HUDEP-2 (cell line): ENCODE measurements around the gene KRTAP6-3.

Experiments used
- DNase-seq, 76 experiments: peaks; one replicate each; lab custom pipeline; 2025; ENCODE audit not compliant: unreplicated experiment in 76 of 76; lab: John Stamatoyannopoulos, UW

Gene KRTAP6-3

GRCh38 chr21:30592140-30592539 is at the start of gene KRTAP6-3:
KRTAP6-3 (plus strand) TSS chr21:30592440; CDS start chr21:30592446, 6 bp downstream.
- DNase-seq: no peak

GRCh38 chr21:30552782-30553181 is 39.5 kb upstream of the KRTAP6-3 start:
- no peak for DNase-seq

GRCh38 chr21:30555095-30555494 is 37.1 kb upstream of the KRTAP6-3 start:
- DNase-seq: no peak

GRCh38 chr21:30561264-30561895 is 30.9 kb upstream of the KRTAP6-3 start, which contains the start of gene KRTAP19-7:
KRTAP19-7 (minus strand) TSS chr21:30561314; CDS start chr21:30561289, 25 bp downstream.
- DNase-seq: no peak

- DNase-seq: no peak
These were observed 30.3 kb upstream of the KRTAP6-3 start for GRCh38 chr21:30561957-30562356.

- DNase-seq: no peak
These were observed 29.2 kb upstream of the KRTAP6-3 start for GRCh38 chr21:30563072-30563471.

- DNase-seq: no peak
These were observed 28.6 kb upstream of the KRTAP6-3 start for GRCh38 chr21:30563630-30564029.

- DNase-seq: no peak
These were observed 24.6 kb upstream of the KRTAP6-3 start for GRCh38 chr21:30567617-30568016.

- no peak for DNase-seq
These were observed 14.5 kb upstream of the KRTAP6-3 start for GRCh38 chr21:30577766-30578165.

- no peak for DNase-seq
These were observed 12.9 kb upstream of the KRTAP6-3 start for GRCh38 chr21:30579346-30579745.

GRCh38 chr21:30580132-30580531 is 12.1 kb upstream of the KRTAP6-3 start:
- DNase-seq: no peak

- DNase-seq: no peak
These were observed 9.4 kb upstream of the KRTAP6-3 start for GRCh38 chr21:30582870-30583269.

- DNase-seq: no peak
These were observed 1.9 kb upstream of the KRTAP6-3 start, which contains the start of gene KRTAP22-2 for GRCh38 chr21:30590297-30590696. KRTAP22-2 (minus strand) TSS chr21:30590397.

- DNase-seq: no peak
These were observed 6.6 kb downstream of the KRTAP6-3 start, which contains the start of gene KRTAP6-2 for GRCh38 chr21:30598802-30599201. KRTAP6-2 (minus strand) TSS chr21:30598902; CDS start chr21:30598874, 28 bp downstream.

GRCh38 chr21:30600787-30601186 is 8.5 kb downstream of the KRTAP6-3 start, which contains the start of gene KRTAP22-1:
KRTAP22-1 (plus strand) TSS chr21:30601087.
- DNase-seq: no peak

GRCh38 chr21:30605968-30606367 is 13.7 kb downstream of the KRTAP6-3 start:
- DNase-seq: no peak

- DNase-seq: no peak
These were observed 19.9 kb downstream of the KRTAP6-3 start for GRCh38 chr21:30612132-30612531.

- no peak for DNase-seq
These were observed 21.6 kb downstream of the KRTAP6-3 start, which contains the start of gene KRTAP6-1 for GRCh38 chr21:30613836-30614235. KRTAP6-1 (minus strand) TSS chr21:30613930; CDS start chr21:30613904, 26 bp downstream.

- DNase-seq: no peak
These were observed 23.0 kb downstream of the KRTAP6-3 start for GRCh38 chr21:30615199-30615598.

- no peak for DNase-seq
These were observed 23.9 kb downstream of the KRTAP6-3 start, which contains the start of gene KRTAP20-1 for GRCh38 chr21:30616125-30616524. KRTAP20-1 (plus strand) TSS chr21:30616425; CDS start chr21:30616455, 30 bp downstream.

GRCh38 chr21:30620080-30620479 is 27.8 kb downstream of the KRTAP6-3 start:
- no peak for DNase-seq

GRCh38 chr21:30620522-30620921 is 28.3 kb downstream of the KRTAP6-3 start, which contains the start of gene KRTAP20-4:
KRTAP20-4 (plus strand) TSS chr21:30620627.
- DNase-seq: no peak
